ENCODE measurements around the gene TMED8.
"Not testable (repeated sequence)": the region's sequence is repeated elsewhere in the genome, so short reads cannot be mapped to it uniquely, and the experiment has no call there.

TMED8 gene

GRCh38 chr14:77376771-77377501 is at the start of gene TMED8, which contains the start of gene SAMD15:
TSS of gene TMED8 (minus strand) at chr14:77377094. CDS start at chr14:77377053, 41 bp downstream.
TSS of gene SAMD15 (plus strand) at chr14:77377379. CDS start at chr14:77377419, 40 bp downstream.
- peak; percentile 96 for DNase-seq (ENCODE audit: low spot score)

- DNase-seq (ENCODE audit: low spot score) = no peak
These were observed 49.5 kb upstream of the TMED8 start for GRCh38 chr14:77426396-77426795.

GRCh38 chr14:77424862-77425261 is 48.0 kb upstream of the TMED8 start:
- no peak for DNase-seq (ENCODE audit: low spot score)

GRCh38 chr14:77423423-77423822 is 46.5 kb upstream of the TMED8 start, which contains the start of gene NOXRED1:
TSS of gene NOXRED1 (minus strand) at chr14:77423523. CDS start at chr14:77422889, 634 bp downstream.
- DNase-seq (ENCODE audit: low spot score) = no peak

- peak; percentile 29 for DNase-seq (ENCODE audit: low spot score)
These were observed 44.3 kb upstream of the TMED8 start for GRCh38 chr14:77421201-77421600.

- no peak for DNase-seq (ENCODE audit: low spot score)
These were observed 39.9 kb upstream of the TMED8 start for GRCh38 chr14:77416836-77417235.

GRCh38 chr14:77416098-77416497 is 39.2 kb upstream of the TMED8 start:
- DNase-seq (ENCODE audit: low spot score) = not testable (repeated sequence)

- DNase-seq (ENCODE audit: low spot score) = not testable (repeated sequence)
These were observed 38.6 kb upstream of the TMED8 start for GRCh38 chr14:77415403-77416030.

GRCh38 chr14:77409131-77409533 is 32.2 kb upstream of the TMED8 start:
- no peak for DNase-seq (ENCODE audit: low spot score)

- DNase-seq (ENCODE audit: low spot score) = no peak
These were observed 30.3 kb upstream of the TMED8 start for GRCh38 chr14:77407158-77407557.

- no peak for DNase-seq (ENCODE audit: low spot score)
These were observed 29.8 kb upstream of the TMED8 start for GRCh38 chr14:77406718-77407117.

- no peak for DNase-seq (ENCODE audit: low spot score)
These were observed 29.2 kb upstream of the TMED8 start for GRCh38 chr14:77406086-77406485.

- no peak for DNase-seq (ENCODE audit: low spot score)
These were observed 26.9 kb upstream of the TMED8 start for GRCh38 chr14:77403768-77404167.

- no peak for DNase-seq (ENCODE audit: low spot score)
These were observed 23.3 kb upstream of the TMED8 start for GRCh38 chr14:77400216-77400615.

- no peak for DNase-seq (ENCODE audit: low spot score)
These were observed 13.3 kb upstream of the TMED8 start for GRCh38 chr14:77390188-77390587.

- no peak for DNase-seq (ENCODE audit: low spot score)
These were observed 1.8 kb upstream of the TMED8 start for GRCh38 chr14:77378701-77379100.

- peak; percentile 7 for DNase-seq (ENCODE audit: low spot score)
These were observed 579 bp upstream of the TMED8 start for GRCh38 chr14:77377502-77377844.

GRCh38 chr14:77375973-77376770 is 722 bp downstream of the TMED8 start:
- no peak for DNase-seq (ENCODE audit: low spot score)

- DNase-seq (ENCODE audit: low spot score) = no peak
These were observed 1.5 kb downstream of the TMED8 start for GRCh38 chr14:77375164-77375950.

GRCh38 chr14:77372304-77372841 is 4.5 kb downstream of the TMED8 start:
- no peak for DNase-seq (ENCODE audit: low spot score)

- DNase-seq (ENCODE audit: low spot score) = no peak
These were observed 7.6 kb downstream of the TMED8 start for GRCh38 chr14:77369285-77369684.

GRCh38 chr14:77364146-77364545 is 12.7 kb downstream of the TMED8 start:
- no peak for DNase-seq (ENCODE audit: low spot score)

All from GM03348 (cell line).